OCI-LY1 (cell line): ENCODE results near the gene KCNIP3.

Experiments used
- CTCF ChIP-seq: fragments of 200-600 bp; sonication (generic), shearing (Covaris generic); IDR thresholded peaks from 2 replicates; pipeline ENCODE4 v1.5.1; 2017; ENCODE audit warnings: mild to moderate bottlenecking, antibody characterized with exemption, low read length, moderate library complexity, mixed read lengths
- EZH2 ChIP-seq: fragments of 200-600 bp; sonication (generic), shearing (Covaris generic); IDR thresholded peaks from 2 replicates; pipeline ENCODE4 v1.8.0; 2017; ENCODE audit warnings: borderline replicate concordance, mixed run types, mild to moderate bottlenecking, antibody characterized with exemption, low read length, moderate library complexity, mixed read lengths

DNA sequence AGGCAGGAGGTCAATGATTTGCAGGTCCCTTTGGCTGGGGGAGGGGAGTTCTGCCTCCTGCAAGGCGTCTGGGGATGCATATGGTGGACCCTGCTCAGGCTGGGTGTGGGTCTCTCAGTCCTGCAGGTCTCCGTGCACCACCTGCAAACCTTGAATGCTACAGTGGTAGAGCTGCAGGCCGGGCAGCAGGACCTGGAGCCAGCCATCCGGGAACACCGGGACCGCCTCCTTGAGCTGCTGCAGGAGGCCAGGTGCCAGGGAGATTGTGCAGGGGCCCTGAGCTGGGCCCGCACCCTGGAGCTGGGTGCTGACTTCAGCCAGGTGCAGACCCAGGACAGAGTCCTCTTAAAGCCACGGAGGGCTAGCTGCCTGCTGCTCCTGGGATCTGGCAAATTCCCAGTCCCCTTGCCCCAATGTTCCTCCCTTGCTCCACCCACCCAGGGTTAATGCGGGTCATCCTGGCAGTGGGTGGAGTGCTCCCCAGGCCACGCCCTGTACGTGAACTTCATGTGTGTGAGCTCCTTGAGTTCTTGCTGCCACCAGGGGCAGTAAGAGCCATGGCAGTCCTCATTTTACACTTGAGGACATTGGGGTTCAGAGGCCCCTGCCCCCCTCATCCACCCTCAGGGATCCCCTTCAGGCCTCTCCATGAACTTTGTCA is 19.8 kb upstream of the KCNIP3 start:
- TF ChIP-seq CTCF (no peak; the same call in 1 of the 2 replicates), EZH2 (no peak)
